HepG2 (cell line): ENCODE data around the gene MYO7A. TPM values are rescaled to one million over a fixed set of nuclear protein-coding genes. Genes with fewer than 3 reads are reported as not detected.

Experiments
- HIC2 ChIP-seq: sonication (generic); formaldehyde crosslinking; IDR thresholded peaks from 2 replicates; pipeline ENCODE4 v1.9.0; 2022; ENCODE audit warnings: low read depth, missing genetic modification reagents
- KAT8 ChIP-seq: IDR thresholded peaks from 2 replicates; pipeline ENCODE4 v1.6.1; 2016; ENCODE audit warnings: missing genetic modification reagents, missing compliant biosample characterization
- PATZ1 ChIP-seq: sonication (generic); formaldehyde crosslinking; IDR thresholded peaks from 2 replicates; pipeline ENCODE4 v1.4.0; 2020; ENCODE audit warnings: missing genetic modification reagents
- POLR2G ChIP-seq: fragments of 200-400 bp; formaldehyde crosslinking; IDR thresholded peaks from 2 replicates; pipeline ENCODE4 v1.6.1; 2018; ENCODE audit warnings: mild to moderate bottlenecking, low read depth, low read length, moderate library complexity
- TFE3 ChIP-seq: IDR thresholded peaks from 2 replicates; pipeline ENCODE4 v1.6.1; 2016
- ZBTB42 ChIP-seq: sonication (generic); formaldehyde crosslinking; IDR thresholded peaks from 2 replicates; pipeline ENCODE4 v1.5.0; 2020; ENCODE audit warnings: mild to moderate bottlenecking, missing genetic modification reagents
- ZGPAT ChIP-seq: IDR thresholded peaks from 2 replicates; pipeline ENCODE4 v1.6.1; 2016; ENCODE audit warnings: mild to moderate bottlenecking
- ZNF235 ChIP-seq: sonication (generic); formaldehyde crosslinking; IDR thresholded peaks from 2 replicates; pipeline ENCODE4 v1.8.1; 2023; ENCODE audit warnings: mild to moderate bottlenecking, missing genetic modification reagents, borderline replicate concordance
- ZNF33A ChIP-seq: sonication (generic); formaldehyde crosslinking; IDR thresholded peaks from 2 replicates; pipeline ENCODE4 v1.5.1; 2020; ENCODE audit warnings: missing genetic modification reagents, mild to moderate bottlenecking, moderate library complexity, borderline replicate concordance
- ZNF616 ChIP-seq: sonication (generic); formaldehyde crosslinking; IDR thresholded peaks from 2 replicates; pipeline ENCODE4 v1.5.0; 2020; ENCODE audit warnings: low read depth, mild to moderate bottlenecking, missing genetic modification reagents
- polyA plus RNA-seq, 8 experiments: library from polyadenylated mRNA; depleted of rRNA in 3 of 8; stranded (reverse) in 7 of 8; unstranded in 1 of 8; fragments of >200 nt; fragmentation: Illumina TruSeq in 4 of 8; extraction: Trizol in 4 of 8; gene quantifications; 2 replicates each; pipeline versions ENCODE4 v1.2.1 to v1.2.3, GENCODE V29; 2011 to 2016; ENCODE audit warnings: low read depth in 4 of 8, missing spikeins in 1 of 8, mixed read lengths in 1 of 8; ENCODE audit not compliant: insufficient read depth in 1 of 8
- total RNA-seq, 5 experiments: library from RNA; depleted of rRNA; stranded (reverse); fragments of >200 nt; fragmentation: Illumina TruSeq; extraction: Trizol; gene quantifications; 2 replicates each; pipeline ENCODE4 v1.2.3, GENCODE V29; 2016; ENCODE audit warnings: low read depth in 1 of 5

The MYO7A gene
- total and polyA plus RNA-seq, 2 of the 13 experiments (the other 11 are each of a cell fraction or from before 2014, with no cell fraction given): 7.5 to 10.0 TPM

GRCh38 chr11:77127920-77128691, at the start of gene MYO7A (continued):
- TF ChIP-seq PATZ1 (CRISPR knock-in tag) (peak; percentile 91), KAT8 (CRISPR knock-in tag) (peak; percentile 51; the same call in 1 of the 2 replicates), ZBTB42 (no peak), POLR2G (peak; percentile 72; the same call in 1 of the 2 replicates), ZNF616 (CRISPR knock-in tag) (peak; percentile 35; the same call in 1 of the 2 replicates), ZNF33A (no peak), ZGPAT (CRISPR knock-in tag) (peak; percentile 45; the same call in 1 of the 2 replicates), HIC2 (CRISPR knock-in tag) (peak; percentile 73; the same call in 1 of the 2 replicates), TFE3 (peak; percentile 44; the same call in 1 of the 2 replicates), ZNF235 (peak; percentile 56; the same call in 1 of the 2 replicates)
- TF ChIP-seq, all 625 proteins: peak for 166
